A673 (cell line): ENCODE measurements around the gene FBLN2. TPM values are rescaled to one million over a fixed set of nuclear protein-coding genes. Genes with fewer than 3 reads are reported as not detected.

Source experiments
- BruUV-seq: library from RNA; stranded (reverse); fragments of 400-500 nt; replicated peaks from 2 replicates; lab custom pipeline; 2021; lab: Mats Ljungman, UMichigan
- CTCF ChIA-PET: fragments of 300-600 bp; sonication (Branson Sonifier 250); formaldehyde crosslinking; loops from one replicate; lab custom pipeline; 2022; ENCODE audit warnings: antibody characterized with exemption; lab: Charles Lee
- POLR2A ChIA-PET: fragments of 300-600 bp; sonication (Branson Sonifier 250); formaldehyde crosslinking; loops from one replicate; lab custom pipeline; 2022; ENCODE audit warnings: antibody characterized with exemption; ENCODE audit not compliant: low non-redundant PET; lab: Charles Lee
- DNase-seq: peaks from one replicate; pipeline ENCODE4 v3.0.0-alpha.2; 2015; ENCODE audit warnings: low spot score
- H3K27ac ChIP-seq: fragments of 200-600 bp; sonication (generic); 2 replicates; pipeline ENCODE4 v1.5.1; 2016; ENCODE audit warnings: mixed run types, low read depth, mild to moderate bottlenecking, mixed read lengths, antibody characterized with exemption, low read length; ENCODE audit not compliant: poor library complexity, severe bottlenecking
- H3K27me3 ChIP-seq: fragments of 200-600 bp; sonication (generic); replicated peaks from 2 replicates; pipeline ENCODE4 v1.6.1; 2017; ENCODE audit warnings: mixed run types, low read depth, mild to moderate bottlenecking, mixed read lengths, antibody characterized with exemption, low read length; ENCODE audit not compliant: insufficient read depth, poor library complexity
- H3K36me3 ChIP-seq: fragments of 200-600 bp; sonication (generic); 2 replicates; pipeline ENCODE4 v1.6.1; 2016; ENCODE audit warnings: mixed run types, mild to moderate bottlenecking, mixed read lengths, antibody characterized with exemption, low read length; ENCODE audit not compliant: insufficient read depth, poor library complexity, severe bottlenecking
- H3K4me1 ChIP-seq: fragments of 200-600 bp; sonication (generic); 2 replicates; pipeline ENCODE4 v1.6.1; 2017; ENCODE audit warnings: mixed run types, mild to moderate bottlenecking, mixed read lengths, antibody characterized with exemption, low read length; ENCODE audit not compliant: insufficient read depth, poor library complexity, severe bottlenecking
- H3K4me3 ChIP-seq: fragments of 200-600 bp; sonication (generic); 2 replicates; pipeline ENCODE4 v1.5.1; 2016; ENCODE audit warnings: low read depth, mixed run types, mild to moderate bottlenecking, mixed read lengths, low read length; ENCODE audit not compliant: poor library complexity, severe bottlenecking
- H3K9me3 ChIP-seq: fragments of 200-600 bp; sonication (generic); 2 replicates; pipeline ENCODE4 v1.6.1; 2016; ENCODE audit warnings: mixed run types, low read depth, mild to moderate bottlenecking, mixed read lengths, antibody characterized with exemption, low read length; ENCODE audit not compliant: poor library complexity, severe bottlenecking
- EZH2 ChIP-seq: fragments of 200-600 bp; sonication (generic); IDR thresholded peaks from 2 replicates; pipeline ENCODE4 v1.6.1; 2017; ENCODE audit warnings: borderline replicate concordance, low read depth, mild to moderate bottlenecking, mixed read lengths, antibody characterized with exemption, low read length; ENCODE audit not compliant: poor library complexity, severe bottlenecking
- intact Hi-C: fragments of 100-400 bp; cut with micrococcal nuclease; formaldehyde crosslinking; loops from one replicate; pipeline ENCODE4 v1.10.0; 2022; ENCODE audit not compliant: unreplicated experiment
- total RNA-seq: library from RNA; stranded (reverse); gene quantifications from 2 replicates; pipeline ENCODE4 v1.2.3, GENCODE V29; 2021
- TF ChIP-seq, protein P1 (sequence below): fragments of 300-800, 200-600 bp; sonication (generic); conservative IDR thresholded peaks from 2 replicates; pipeline ENCODE4 v1.5.1; 2017; ENCODE audit warnings: low read depth, mild to moderate bottlenecking, antibody characterized with exemption, low read length, moderate library complexity, mixed read lengths

FBLN2 gene
- total RNA-seq, 1 experiment from 2014 or later = 0.71 TPM

DNA sequence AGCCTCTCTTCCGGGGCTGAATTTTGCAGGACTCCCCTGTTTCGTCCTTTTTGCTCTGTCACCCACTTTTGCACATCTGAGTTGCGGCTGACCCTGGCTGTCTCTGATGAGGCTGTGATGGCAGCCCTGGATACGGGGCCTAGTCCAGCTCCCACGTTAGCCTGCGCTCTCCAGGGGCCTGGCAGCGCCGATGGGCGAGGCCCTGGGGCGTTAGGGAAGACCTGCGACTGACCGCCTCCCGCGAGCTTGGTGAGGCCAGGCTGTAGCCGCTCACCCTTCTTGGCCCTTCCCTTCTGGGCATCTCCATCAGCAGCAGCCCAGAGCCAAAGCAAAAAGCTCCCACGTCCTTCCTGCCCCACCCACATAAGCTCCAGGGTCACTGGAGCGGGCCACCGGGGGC, 85.2 kb downstream of the FBLN2 start:
- Histone ChIP-seq H3K36me3 (no peaks in the 10 kb centered on the region), H3K4me1 (no peaks in the 10 kb centered on the region), H3K27me3 (peaks cover 1% of the 10 kb centered on the region), H3K4me3 (no peak overlapping the region), H3K9me3 (no peaks in the 10 kb centered on the region), H3K27ac (no peak overlapping the region)
- no TSS peak for BruUV-seq
- POLR2A ChIA-PET = no interaction called here
- TF ChIP-seq EZH2 = no peak
- TF ChIP-seq, protein P1, sequence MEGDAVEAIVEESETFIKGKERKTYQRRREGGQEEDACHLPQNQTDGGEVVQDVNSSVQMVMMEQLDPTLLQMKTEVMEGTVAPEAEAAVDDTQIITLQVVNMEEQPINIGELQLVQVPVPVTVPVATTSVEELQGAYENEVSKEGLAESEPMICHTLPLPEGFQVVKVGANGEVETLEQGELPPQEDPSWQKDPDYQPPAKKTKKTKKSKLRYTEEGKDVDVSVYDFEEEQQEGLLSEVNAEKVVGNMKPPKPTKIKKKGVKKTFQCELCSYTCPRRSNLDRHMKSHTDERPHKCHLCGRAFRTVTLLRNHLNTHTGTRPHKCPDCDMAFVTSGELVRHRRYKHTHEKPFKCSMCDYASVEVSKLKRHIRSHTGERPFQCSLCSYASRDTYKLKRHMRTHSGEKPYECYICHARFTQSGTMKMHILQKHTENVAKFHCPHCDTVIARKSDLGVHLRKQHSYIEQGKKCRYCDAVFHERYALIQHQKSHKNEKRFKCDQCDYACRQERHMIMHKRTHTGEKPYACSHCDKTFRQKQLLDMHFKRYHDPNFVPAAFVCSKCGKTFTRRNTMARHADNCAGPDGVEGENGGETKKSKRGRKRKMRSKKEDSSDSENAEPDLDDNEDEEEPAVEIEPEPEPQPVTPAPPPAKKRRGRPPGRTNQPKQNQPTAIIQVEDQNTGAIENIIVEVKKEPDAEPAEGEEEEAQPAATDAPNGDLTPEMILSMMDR = no peak
- intact Hi-C loops = no loop called here
- no peak for DNase-seq
- CTCF ChIA-PET = no interaction called here

DNA sequence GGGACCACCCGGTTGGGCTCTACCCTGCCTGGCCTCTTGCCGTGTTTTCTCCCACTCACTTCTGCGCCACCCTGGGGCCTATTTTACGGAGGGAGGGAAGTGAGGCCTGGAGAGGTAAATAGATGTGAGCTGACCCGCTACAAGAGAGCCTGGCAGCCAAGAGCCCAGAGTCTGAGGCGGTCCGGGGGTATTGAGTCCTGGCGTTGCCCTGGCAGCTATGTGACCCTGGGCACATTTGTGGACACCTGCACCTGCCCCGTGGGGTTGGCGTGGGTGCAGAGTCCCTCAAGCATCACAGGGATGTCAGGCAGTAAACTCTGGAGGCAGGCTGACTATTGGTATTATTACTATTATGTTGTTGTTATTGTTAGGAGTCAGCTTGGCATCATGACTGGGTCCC, 85.7 kb downstream of the FBLN2 start:
- Histone ChIP-seq H3K4me1 (no peaks in the 10 kb centered on the region), H3K9me3 (no peaks in the 10 kb centered on the region), H3K4me3 (no peak overlapping the region), H3K27me3 (peaks cover 5% of the 10 kb centered on the region), H3K27ac (no peak overlapping the region), H3K36me3 (no peaks in the 10 kb centered on the region)
- no TSS peak for BruUV-seq
- intact Hi-C loops = no loop called here
- TF ChIP-seq, protein P1 = no peak
- no peak for TF ChIP-seq EZH2
- no peak for DNase-seq
- CTCF ChIA-PET = no interaction called here
- POLR2A ChIA-PET = no interaction called here

DNA sequence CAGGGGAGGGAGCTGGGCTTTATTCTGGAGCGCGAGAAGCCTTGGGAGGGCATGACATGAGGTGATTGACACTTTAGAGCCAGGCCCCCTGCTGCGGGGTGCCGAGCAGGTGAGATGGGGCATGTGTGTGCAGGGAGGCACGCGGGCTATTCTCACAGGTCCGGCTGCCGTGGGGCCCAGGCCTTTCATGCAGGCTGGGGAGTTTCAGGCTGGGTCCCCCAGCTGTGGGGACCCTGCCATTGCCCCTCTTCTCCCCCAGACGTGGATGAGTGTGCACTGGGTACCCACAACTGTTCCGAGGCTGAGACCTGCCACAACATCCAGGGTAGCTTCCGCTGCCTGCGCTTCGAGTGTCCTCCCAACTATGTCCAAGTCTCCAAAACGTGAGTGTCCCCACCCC, 87.3 kb downstream of the FBLN2 start:
- H3K27me3 ChIP-seq = peaks cover 7% of the 10 kb centered on the region
- no peaks in the 10 kb centered on the region for H3K4me1 ChIP-seq
- TF ChIP-seq, protein P1 = no peak
- TF ChIP-seq EZH2 = no peak
- no peak for DNase-seq
- H3K4me3 ChIP-seq = no peak overlapping the region
- CTCF ChIA-PET = no interaction called here
- POLR2A ChIA-PET = no interaction called here
- BruUV-seq = no TSS peak
- no peaks in the 10 kb centered on the region for H3K9me3 ChIP-seq
- intact Hi-C loops = no loop called here
- no peaks in the 10 kb centered on the region for H3K36me3 ChIP-seq
- H3K27ac ChIP-seq = no peak overlapping the region
